NCI-H2227 (cell line): ENCODE measurements around the gene DSE.

Source experiments
- DNase-seq: peaks from one replicate; lab custom pipeline; 2025; ENCODE audit not compliant: unreplicated experiment; lab: John Stamatoyannopoulos, UW

The DSE gene

GRCh38 chr6:116386581-116387299 is 16.0 kb downstream of the DSE start:
- no peak for DNase-seq

DNA sequence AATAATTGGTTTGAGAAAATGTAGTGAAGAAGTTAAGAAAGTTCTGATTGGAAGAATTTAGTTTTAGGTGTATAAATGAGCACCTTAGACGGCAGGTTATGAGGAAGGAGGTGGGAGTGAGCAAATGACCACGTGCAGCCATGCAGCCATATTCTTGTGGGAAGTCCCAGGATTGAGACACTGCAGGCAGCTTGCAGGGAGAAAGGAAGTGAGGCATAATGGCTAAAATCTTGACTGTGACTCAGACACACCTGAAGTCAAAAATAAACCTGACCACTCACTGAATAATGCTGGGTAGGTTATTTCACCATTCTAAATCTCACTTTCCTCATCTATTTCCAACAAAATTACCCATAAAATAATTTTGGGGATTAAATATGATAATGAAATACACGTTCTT is 16.6 kb downstream of the DSE start:
- no peak for DNase-seq

- DNase-seq: no peak
Measured at GRCh38 chr6:116388924-116389323, 18.2 kb downstream of the DSE start.

DNA sequence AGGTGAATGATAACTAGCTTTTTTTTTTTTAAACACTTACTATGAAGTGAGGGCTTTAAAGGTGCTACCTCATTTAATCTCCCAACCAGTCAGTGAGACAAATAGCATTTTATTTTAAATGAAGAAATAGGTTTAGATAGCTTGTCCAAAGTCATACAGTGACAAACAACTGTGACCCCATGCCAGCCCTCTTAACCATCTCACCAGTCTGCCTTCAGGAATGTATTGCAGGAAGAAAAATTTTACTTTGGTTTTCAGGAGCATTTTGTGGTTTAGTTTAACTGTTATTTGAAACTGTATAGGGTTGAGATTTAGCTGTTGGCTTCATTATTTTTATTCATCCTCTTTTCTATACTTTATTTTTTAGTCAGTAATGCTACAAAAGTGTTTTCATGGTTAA is 18.6 kb downstream of the DSE start:
- DNase-seq: no peak

DNA sequence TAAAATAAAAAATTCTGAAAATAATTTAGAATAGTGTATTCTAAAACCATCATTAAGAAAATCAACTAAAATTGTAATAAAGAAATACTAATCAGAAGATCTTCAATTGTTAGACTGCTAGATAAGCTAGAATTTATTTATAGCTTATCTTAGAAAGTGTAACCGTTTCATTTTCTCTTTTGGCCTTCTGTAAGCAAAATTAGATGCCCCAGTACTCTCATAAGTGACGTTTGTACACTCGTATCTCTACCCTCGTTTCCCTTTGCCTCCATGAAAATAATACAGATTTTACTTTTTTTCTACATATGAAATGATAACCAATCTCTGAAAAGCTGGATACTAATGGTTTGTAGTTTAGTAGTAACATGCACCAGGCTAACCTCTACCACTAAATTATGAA is 19.8 kb downstream of the DSE start:
- DNase-seq: no peak

- no peak for DNase-seq
Measured at GRCh38 chr6:116392132-116393013, 21.6 kb downstream of the DSE start.

GRCh38 chr6:116393430-116393829 is 22.7 kb downstream of the DSE start:
- no peak for DNase-seq

DNA sequence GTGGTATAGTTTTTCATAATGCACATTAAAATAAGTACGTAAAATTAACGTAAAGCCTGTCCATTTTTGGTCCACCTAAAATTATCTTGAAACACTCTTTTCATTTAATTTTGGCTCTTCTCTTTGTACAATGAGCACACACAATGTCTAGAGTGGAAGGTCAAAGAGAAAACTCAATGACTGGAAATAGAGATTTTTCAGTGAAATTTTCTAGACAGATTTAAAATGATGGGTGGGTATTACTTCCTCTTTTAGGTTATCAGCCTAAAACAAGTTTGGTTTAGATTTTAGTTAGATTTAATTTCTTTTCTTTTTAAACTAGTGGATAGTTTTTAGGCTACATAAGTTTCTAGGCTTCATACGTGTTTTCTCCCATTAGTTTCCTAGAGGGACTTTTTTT is 24.9 kb downstream of the DSE start:
- DNase-seq: no peak

DNA sequence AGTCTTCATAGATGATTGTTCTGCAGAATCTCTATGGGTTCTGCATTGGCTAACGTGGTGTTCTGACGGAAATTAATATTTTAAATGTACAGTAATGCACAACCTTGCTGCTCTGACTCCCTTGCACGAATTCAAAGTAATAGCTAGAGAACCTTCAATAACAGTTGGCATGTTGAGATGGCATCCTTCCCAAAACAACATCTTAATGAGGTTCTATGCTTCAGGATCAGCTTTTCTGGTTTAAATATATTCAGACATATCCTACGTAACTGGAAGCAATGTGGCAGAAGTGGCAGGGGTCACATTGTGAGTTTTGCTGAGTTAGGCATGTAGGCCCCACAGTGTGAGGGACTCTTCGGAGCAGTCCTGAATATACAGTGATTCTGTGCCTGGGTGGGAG is 25.7 kb downstream of the DSE start:
- DNase-seq: no peak

DNA sequence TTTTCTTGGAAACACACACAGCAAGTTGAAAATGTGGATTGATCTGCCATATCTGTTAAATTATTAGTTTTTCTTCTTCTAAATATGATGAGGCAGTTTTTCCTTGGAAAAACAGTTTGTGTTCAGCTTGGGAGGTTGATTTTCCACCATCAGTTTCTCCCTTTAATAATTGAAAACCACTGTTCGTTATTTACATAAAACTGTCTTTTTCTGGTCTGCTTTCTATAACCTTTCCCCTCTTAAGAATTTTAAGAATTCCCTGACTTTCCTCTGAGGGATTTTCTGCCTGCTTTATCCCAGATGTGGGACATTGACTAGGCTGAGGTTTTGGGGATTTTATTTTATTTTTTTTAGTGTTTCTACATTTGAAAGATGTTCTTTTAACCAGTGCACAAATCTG is 27.2 kb downstream of the DSE start:
- no peak for DNase-seq

DNA sequence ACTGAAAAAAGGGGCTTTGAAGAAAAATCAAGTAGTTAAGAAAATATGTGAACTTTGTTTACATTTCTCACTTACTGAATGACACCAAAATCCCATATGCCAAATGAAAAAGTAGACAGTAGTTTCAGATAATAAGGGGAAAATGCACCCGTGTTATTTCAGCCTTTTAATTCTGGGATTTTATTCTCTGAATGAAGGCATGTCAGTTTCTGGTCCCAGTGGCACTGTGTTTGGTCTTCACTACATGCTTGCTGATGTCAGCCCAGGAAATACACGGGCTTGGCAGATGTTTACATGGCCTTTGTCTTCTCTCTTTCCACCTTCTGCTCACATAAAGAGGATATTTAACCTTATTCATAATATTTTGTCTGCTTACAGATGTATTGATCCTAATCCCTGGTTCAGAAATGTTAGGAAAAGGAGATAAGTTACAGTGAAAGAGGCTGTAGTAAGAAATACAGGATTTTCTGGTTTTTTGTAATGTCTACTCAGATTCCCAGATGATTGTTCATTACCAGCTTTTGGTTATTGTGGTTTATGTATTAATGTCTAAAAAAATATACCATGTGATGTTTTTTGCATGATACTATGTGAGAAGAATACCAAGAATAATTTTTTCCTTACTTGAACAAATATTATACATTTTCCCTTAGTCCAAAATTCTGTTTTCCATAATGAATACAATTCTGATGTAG is 27.7 kb downstream of the DSE start:
- no peak for DNase-seq

GRCh38 chr6:116399287-116399686 is 28.5 kb downstream of the DSE start:
- DNase-seq: no peak

GRCh38 chr6:116400328-116400727 is 29.6 kb downstream of the DSE start:
- DNase-seq: no peak

DNA sequence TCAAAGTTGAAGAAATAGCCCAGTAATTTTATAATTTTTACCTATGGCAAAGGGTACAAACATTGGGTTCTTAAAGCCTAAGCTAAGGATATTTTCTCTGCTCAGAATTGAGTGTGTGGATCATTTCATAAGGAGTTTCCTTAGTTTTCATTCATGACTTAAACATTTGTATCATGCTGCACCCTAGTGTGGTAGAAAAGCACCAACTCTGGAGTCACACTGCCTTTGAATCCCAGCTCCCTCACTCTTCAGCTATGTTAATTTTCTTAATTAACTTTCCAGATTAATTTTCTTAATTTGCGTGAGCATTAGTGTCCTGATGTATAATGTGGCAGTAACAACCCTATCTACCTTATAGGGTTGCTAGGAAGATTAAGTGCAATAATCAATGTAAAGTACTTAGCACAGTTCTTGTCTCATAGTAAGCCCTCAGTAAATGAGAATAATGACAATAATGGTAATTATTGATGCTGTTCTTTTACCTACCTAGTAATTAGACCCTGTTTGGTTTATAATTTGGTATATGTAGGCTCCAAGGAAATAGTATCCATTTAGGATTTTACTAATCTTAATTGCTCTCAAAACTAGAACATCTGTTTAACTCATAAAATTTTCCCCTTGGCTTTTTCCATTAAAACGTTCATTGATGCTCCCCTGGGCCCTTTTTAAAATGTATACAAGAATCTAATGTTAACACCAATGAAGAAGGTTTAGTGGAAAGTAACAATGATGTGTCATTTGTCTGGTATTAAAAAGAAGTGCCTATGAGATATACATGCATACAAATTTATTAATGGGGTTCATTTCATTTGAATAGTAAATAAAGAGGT is 31.6 kb downstream of the DSE start:
- DNase-seq: no peak

GRCh38 chr6:116403205-116403604 is 32.5 kb downstream of the DSE start:
- DNase-seq: no peak

- DNase-seq: no peak
Measured at GRCh38 chr6:116404696-116405095, 33.9 kb downstream of the DSE start.

DNA sequence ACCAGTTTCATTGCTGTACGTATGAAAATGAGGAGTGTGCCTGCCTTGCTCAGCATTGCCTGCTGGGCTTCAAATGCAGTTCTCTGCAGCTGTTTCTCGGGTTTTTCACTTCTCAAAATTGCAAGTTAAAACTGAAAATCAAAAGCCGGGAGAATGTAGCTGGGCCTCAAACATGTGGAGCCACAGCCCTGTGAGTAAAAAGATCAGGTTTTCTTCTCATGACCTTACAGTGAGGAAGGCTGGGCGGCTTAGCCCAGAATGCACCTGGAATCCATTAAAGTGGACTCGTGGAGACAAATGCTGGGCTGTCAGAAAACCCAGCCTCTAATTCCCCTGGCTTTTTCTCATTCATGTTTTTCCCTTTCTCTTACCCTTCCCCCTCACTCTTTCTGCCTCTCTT is 34.4 kb downstream of the DSE start:
- DNase-seq: no peak

DNA sequence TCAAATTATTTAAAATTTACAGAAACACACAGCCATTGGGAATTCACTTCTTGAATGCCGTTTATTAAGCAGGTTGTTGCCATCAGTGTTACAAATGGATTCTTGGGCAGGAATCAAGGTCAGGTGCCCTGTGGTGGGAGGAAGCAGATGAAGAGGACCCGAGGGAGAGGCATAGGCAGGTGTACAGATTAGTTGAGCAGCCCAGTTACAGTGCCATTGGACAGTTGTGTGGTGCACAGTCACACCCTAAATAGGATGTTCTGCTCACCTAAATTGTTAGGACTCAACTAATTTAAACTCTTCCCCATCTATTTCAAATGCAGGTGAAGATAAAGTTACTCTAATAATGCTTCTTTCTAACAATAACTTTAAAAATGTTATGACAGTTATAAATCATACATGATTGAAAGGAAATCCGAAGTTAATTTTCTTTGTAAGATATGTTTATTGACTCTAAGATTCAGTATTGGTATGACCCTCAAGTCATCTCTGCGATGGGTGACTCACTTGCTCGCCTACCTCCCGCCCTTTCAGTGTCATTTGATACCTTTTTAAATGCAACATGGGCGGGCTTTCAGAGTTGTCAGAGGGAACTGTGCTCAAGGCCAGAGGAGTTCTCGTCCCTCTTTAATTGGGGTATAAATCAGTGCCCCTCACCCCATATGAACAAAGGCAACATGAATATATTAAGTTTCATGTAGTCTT is 35.1 kb downstream of the DSE start:
- DNase-seq: no peak

DNA sequence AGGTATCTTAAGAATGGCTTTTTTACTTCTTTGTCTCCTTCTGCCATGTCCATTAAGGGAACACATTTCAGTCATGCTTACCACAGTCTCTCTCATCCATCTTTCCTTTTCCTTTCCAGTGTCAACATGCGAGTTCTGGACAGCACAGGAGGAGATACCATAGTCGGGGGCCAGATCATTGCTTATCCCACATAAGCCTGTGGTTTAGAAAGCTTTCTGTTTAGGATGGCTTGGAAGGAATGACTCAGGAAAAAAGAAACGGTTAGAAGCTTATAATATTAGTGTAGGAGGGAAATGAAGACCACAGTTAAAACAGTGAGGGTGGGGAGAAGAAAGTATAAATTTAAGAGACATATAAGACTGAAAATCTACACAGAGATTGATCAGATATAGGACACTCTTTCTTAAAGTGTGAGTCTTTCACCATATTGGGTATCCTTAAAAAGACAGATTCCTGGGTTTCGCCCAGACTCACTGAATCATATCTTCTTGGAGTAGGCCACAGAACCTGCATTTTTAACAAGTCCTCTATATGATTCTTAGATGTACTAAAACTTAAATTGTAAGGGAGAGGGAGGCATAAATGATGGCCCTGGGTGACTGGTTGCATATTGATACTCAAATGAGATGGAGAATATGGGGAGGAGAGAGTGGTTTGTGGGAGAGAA is 36.1 kb downstream of the DSE start:
- no peak for DNase-seq

GRCh38 chr6:116408491-116408890 is 37.7 kb downstream of the DSE start:
- no peak for DNase-seq
